ENCODE measurements around the gene MBIP.
"Not testable (repeated sequence)": the region's sequence is repeated elsewhere in the genome, so short reads cannot be mapped to it uniquely, and the experiment has no call there.

The MBIP gene

GRCh38 chr14:36320200-36320896 is at the start of gene MBIP:
Gene MBIP (minus strand): TSS chr14:36320637. CDS start chr14:36320588, 49 bp downstream.
- DNase-seq: peak; percentile 22 to 92 (median 83)

- no peak for DNase-seq
These were observed 47.7 kb upstream of the MBIP start for GRCh38 chr14:36367985-36368774.

- no peak for DNase-seq
These were observed 45.3 kb upstream of the MBIP start for GRCh38 chr14:36365766-36366165.

GRCh38 chr14:36363704-36364103 is 43.3 kb upstream of the MBIP start:
- no peak for DNase-seq

- no peak for DNase-seq
These were observed 42.2 kb upstream of the MBIP start for GRCh38 chr14:36362648-36363047.

- no peak for DNase-seq
These were observed 40.9 kb upstream of the MBIP start for GRCh38 chr14:36361210-36361853.

GRCh38 chr14:36356862-36357261 is 36.4 kb upstream of the MBIP start:
- DNase-seq: no peak

- no peak for DNase-seq
These were observed 25.6 kb upstream of the MBIP start for GRCh38 chr14:36346052-36346451.

- no peak for DNase-seq
These were observed 23.8 kb upstream of the MBIP start for GRCh38 chr14:36344211-36344610.

GRCh38 chr14:36341811-36342210 is 21.4 kb upstream of the MBIP start:
- not testable (repeated sequence) for DNase-seq

- DNase-seq: no peak
These were observed 19.9 kb upstream of the MBIP start for GRCh38 chr14:36340276-36340890.

- DNase-seq: no peak
These were observed 19.4 kb upstream of the MBIP start for GRCh38 chr14:36339816-36340215.

- DNase-seq: no peak
These were observed 12.7 kb upstream of the MBIP start for GRCh38 chr14:36333119-36333518.

- not testable (repeated sequence) for DNase-seq
These were observed 7.1 kb upstream of the MBIP start for GRCh38 chr14:36327573-36327972.

- DNase-seq: no peak
These were observed 5.4 kb upstream of the MBIP start for GRCh38 chr14:36325853-36326252.

GRCh38 chr14:36324897-36325296 is 4.5 kb upstream of the MBIP start:
- DNase-seq: no peak

- no peak for DNase-seq
These were observed 502 bp upstream of the MBIP start for GRCh38 chr14:36320897-36321381.

GRCh38 chr14:36319899-36320199 is 588 bp downstream of the MBIP start:
- DNase-seq: no peak

GRCh38 chr14:36317650-36318049 is 2.8 kb downstream of the MBIP start:
- DNase-seq: no peak

GRCh38 chr14:36316131-36316530 is 4.3 kb downstream of the MBIP start:
- no peak for DNase-seq

- no peak for DNase-seq
These were observed 5.1 kb downstream of the MBIP start for GRCh38 chr14:36315159-36315853.

- no peak for DNase-seq
These were observed 6.5 kb downstream of the MBIP start for GRCh38 chr14:36313898-36314297.

All from C1 segment of cervical spinal cord (tissue), 14 donors.